ENCODE measurements around the gene ZRANB2. TPM values are rescaled to one million over a fixed set of nuclear protein-coding genes. Genes with fewer than 3 reads are reported as not detected.

Gene ZRANB2
- total and polyA plus RNA-seq, 10 of the 15 experiments (the other 5 are each of a cell fraction or from before 2014, with no cell fraction given), result 68.4 to 189 (median 138) TPM

GRCh38 chr1:71080739-71081696, at the start of gene ZRANB2 (continued):
- TF ChIP-seq ASH2L (IDR thresholded peaks at IDR 0.05; ENCODE audit: borderline replicate concordance, low read depth) (no peak), ZBTB4 (CRISPR knock-in tag; IDR thresholded peaks at IDR 0.05) (no peak), HSF1 (IDR thresholded peaks at IDR 0.05; ENCODE audit: low read depth, low read length) (peak; percentile 27; the same call in 1 of the 2 replicates), RAD51 (IDR thresholded peaks at IDR 0.05) (no peak), POLR2AphosphoS5 (IDR thresholded peaks at IDR 0.05; ENCODE audit: low read length) (peak; percentile 98), PAX5 (IDR thresholded peaks at IDR 0.05; ENCODE audit: borderline replicate concordance, low read depth, low read length) (no peak), NFXL1 (IDR thresholded peaks at IDR 0.05; ENCODE audit: borderline replicate concordance) (no peak), MEF2A (IDR thresholded peaks at IDR 0.05; ENCODE audit: insufficient read depth, low read depth, low read length) (no peak), SRF (IDR thresholded peaks at IDR 0.05; ENCODE audit: low read depth in 2 of 2, low read length in 2 of 2) (peak; percentile 79 to 93), SPI1 (IDR thresholded peaks at IDR 0.05; ENCODE audit: borderline replicate concordance, insufficient read depth, low read depth, low read length) (peak; percentile 59; the same call in 1 of the 2 replicates), SMC3 (IDR thresholded peaks at IDR 0.05; ENCODE audit: borderline replicate concordance, low read length) (no peak), HDGF (IDR thresholded peaks at IDR 0.05) (no peak), POLR2A (IDR thresholded peaks at IDR 0.05; ENCODE audit: low read depth, low read length) (peak; percentile 95)

Measured in GM12878 (cell line).